HCT116 (cell line): Measurements from ENCODE around the gene ZNF579.

Experiments
- CBX3 ChIP-seq: IDR thresholded peaks from 2 replicates; pipeline ENCODE4 v1.6.1; 2012; ENCODE audit warnings: low read depth
- EZH2 ChIP-seq: fragments of 200-600 bp; sonication (generic); IDR thresholded peaks from 2 replicates; pipeline ENCODE4 v1.6.1; 2017; ENCODE audit warnings: antibody characterized with exemption, mixed run types
- JUND ChIP-seq: IDR thresholded peaks from 2 replicates; pipeline ENCODE4 v1.6.1; 2012
- POLR2A ChIP-seq: IDR thresholded peaks from 2 replicates; pipeline ENCODE4 v1.7.0; 2011; ENCODE audit warnings: borderline replicate concordance; ENCODE audit not compliant: insufficient read depth, insufficient read length; ENCODE audit errors: extremely low read depth
- POLR2AphosphoS5 ChIP-seq: IDR thresholded peaks from 2 replicates; pipeline ENCODE4 v1.6.1; 2011; ENCODE audit warnings: mild to moderate bottlenecking, low read depth, low read length, moderate library complexity
- RAD21 ChIP-seq: IDR thresholded peaks from 2 replicates; pipeline ENCODE4 v1.6.1; 2012; ENCODE audit warnings: low read depth, mild to moderate bottlenecking
- SIN3A ChIP-seq: IDR thresholded peaks from 2 replicates; pipeline ENCODE4 v1.6.1; 2012; ENCODE audit warnings: low read depth
- YY1 ChIP-seq: IDR thresholded peaks from 2 replicates; pipeline ENCODE4 v1.6.1; 2011; ENCODE audit warnings: low read length, low read depth, moderate library complexity, mild to moderate bottlenecking; ENCODE audit not compliant: insufficient replicate concordance; ENCODE audit errors: extremely low read depth
- TF ChIP-seq, protein P1 (sequence below), 3 experiments: fragments of 200-600 bp in 1 of 3; sonication (generic) in 1 of 3; IDR thresholded peaks in 2 of 3; conservative IDR thresholded peaks in 1 of 3; 2 replicates each; pipeline ENCODE4 v1.5.1; 2012 to 2017; ENCODE audit warnings: low read depth in 2 of 3, low read length in 2 of 3, antibody characterized with exemption in 1 of 3, borderline replicate concordance in 1 of 3, control low read depth in 1 of 3, mild to moderate bottlenecking in 1 of 3, mixed read lengths in 1 of 3, mixed run types in 1 of 3, moderate library complexity in 1 of 3; ENCODE audit not compliant: insufficient read depth in 1 of 3
- TF ChIP-seq, protein P2 (sequence below): IDR thresholded peaks from 2 replicates; pipeline ENCODE4 v1.6.1; 2012
- TF ChIP-seq, protein P3 (sequence below): IDR thresholded peaks from 2 replicates; pipeline ENCODE4 v1.6.1; 2012; ENCODE audit warnings: low read depth
- TF ChIP-seq, protein P4 (sequence below): IDR thresholded peaks from 2 replicates; pipeline ENCODE4 v1.6.1; 2011; ENCODE audit warnings: mild to moderate bottlenecking, low read length, moderate library complexity; ENCODE audit not compliant: insufficient replicate concordance; ENCODE audit errors: extremely low read depth

DNA sequence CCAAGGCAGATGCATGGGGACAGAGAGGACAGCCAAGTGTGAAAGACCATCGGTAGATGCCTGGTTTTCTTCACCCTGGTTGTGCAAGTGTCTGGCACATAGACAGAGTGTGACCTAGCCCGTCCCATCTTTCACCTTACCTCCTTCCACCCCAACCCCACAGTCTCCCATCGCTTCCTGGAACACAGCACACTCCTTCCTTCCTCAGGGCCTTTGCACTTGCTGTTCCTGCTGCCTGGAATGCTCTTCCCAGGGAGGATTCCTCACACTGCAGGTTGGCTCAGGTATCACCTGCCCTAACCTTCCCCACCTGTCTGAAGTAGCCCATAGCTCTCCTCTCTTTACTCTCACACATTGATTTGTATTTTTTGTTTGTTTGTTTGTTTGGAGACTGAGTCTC, 15.7 kb upstream of the ZNF579 start:
- TF ChIP-seq, protein P1, sequence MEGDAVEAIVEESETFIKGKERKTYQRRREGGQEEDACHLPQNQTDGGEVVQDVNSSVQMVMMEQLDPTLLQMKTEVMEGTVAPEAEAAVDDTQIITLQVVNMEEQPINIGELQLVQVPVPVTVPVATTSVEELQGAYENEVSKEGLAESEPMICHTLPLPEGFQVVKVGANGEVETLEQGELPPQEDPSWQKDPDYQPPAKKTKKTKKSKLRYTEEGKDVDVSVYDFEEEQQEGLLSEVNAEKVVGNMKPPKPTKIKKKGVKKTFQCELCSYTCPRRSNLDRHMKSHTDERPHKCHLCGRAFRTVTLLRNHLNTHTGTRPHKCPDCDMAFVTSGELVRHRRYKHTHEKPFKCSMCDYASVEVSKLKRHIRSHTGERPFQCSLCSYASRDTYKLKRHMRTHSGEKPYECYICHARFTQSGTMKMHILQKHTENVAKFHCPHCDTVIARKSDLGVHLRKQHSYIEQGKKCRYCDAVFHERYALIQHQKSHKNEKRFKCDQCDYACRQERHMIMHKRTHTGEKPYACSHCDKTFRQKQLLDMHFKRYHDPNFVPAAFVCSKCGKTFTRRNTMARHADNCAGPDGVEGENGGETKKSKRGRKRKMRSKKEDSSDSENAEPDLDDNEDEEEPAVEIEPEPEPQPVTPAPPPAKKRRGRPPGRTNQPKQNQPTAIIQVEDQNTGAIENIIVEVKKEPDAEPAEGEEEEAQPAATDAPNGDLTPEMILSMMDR (IDR thresholded peaks at IDR 0.05 in 2 of 3, conservative IDR thresholded peaks at IDR 0.05 in 1 of 3; ENCODE audit: borderline replicate concordance in 1 of 3, insufficient read depth in 1 of 3, low read depth in 2 of 3, low read length in 2 of 3): no peak
- no peak for TF ChIP-seq EZH2
- TF ChIP-seq POLR2A: no peak
- TF ChIP-seq, protein P2, sequence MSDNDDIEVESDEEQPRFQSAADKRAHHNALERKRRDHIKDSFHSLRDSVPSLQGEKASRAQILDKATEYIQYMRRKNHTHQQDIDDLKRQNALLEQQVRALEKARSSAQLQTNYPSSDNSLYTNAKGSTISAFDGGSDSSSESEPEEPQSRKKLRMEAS: no peak
- TF ChIP-seq, protein P3, sequence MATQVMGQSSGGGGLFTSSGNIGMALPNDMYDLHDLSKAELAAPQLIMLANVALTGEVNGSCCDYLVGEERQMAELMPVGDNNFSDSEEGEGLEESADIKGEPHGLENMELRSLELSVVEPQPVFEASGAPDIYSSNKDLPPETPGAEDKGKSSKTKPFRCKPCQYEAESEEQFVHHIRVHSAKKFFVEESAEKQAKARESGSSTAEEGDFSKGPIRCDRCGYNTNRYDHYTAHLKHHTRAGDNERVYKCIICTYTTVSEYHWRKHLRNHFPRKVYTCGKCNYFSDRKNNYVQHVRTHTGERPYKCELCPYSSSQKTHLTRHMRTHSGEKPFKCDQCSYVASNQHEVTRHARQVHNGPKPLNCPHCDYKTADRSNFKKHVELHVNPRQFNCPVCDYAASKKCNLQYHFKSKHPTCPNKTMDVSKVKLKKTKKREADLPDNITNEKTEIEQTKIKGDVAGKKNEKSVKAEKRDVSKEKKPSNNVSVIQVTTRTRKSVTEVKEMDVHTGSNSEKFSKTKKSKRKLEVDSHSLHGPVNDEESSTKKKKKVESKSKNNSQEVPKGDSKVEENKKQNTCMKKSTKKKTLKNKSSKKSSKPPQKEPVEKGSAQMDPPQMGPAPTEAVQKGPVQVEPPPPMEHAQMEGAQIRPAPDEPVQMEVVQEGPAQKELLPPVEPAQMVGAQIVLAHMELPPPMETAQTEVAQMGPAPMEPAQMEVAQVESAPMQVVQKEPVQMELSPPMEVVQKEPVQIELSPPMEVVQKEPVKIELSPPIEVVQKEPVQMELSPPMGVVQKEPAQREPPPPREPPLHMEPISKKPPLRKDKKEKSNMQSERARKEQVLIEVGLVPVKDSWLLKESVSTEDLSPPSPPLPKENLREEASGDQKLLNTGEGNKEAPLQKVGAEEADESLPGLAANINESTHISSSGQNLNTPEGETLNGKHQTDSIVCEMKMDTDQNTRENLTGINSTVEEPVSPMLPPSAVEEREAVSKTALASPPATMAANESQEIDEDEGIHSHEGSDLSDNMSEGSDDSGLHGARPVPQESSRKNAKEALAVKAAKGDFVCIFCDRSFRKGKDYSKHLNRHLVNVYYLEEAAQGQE: no peak
- TF ChIP-seq JUND: no peak
- no peak for TF ChIP-seq POLR2AphosphoS5
- TF ChIP-seq YY1: no peak
- no peak for TF ChIP-seq CBX3
- TF ChIP-seq RAD21: no peak
- no peak for TF ChIP-seq SIN3A
- TF ChIP-seq, protein P4, sequence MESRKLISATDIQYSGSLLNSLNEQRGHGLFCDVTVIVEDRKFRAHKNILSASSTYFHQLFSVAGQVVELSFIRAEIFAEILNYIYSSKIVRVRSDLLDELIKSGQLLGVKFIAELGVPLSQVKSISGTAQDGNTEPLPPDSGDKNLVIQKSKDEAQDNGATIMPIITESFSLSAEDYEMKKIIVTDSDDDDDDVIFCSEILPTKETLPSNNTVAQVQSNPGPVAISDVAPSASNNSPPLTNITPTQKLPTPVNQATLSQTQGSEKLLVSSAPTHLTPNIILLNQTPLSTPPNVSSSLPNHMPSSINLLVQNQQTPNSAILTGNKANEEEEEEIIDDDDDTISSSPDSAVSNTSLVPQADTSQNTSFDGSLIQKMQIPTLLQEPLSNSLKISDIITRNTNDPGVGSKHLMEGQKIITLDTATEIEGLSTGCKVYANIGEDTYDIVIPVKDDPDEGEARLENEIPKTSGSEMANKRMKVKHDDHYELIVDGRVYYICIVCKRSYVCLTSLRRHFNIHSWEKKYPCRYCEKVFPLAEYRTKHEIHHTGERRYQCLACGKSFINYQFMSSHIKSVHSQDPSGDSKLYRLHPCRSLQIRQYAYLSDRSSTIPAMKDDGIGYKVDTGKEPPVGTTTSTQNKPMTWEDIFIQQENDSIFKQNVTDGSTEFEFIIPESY: no peak
